Upper lobe of left lung (tissue), 4 donors: ENCODE data around the gene PTPRA.

Source experiments
- POLR2AphosphoS5 ChIP-seq, 2 donors: sonication (generic); formaldehyde crosslinking; IDR thresholded peaks; one replicate each; pipeline ENCODE4 v1.5.1; 2017; ENCODE audit warnings: antibody characterized with exemption in 2 of 2
- TF ChIP-seq, protein P1 (sequence below), 6 experiments: fragments of 450-650 bp in 4 of 6; fragments of 200-600 bp in 2 of 6; sonication (generic) in 2 of 6; IDR thresholded peaks; one replicate each; pipeline ENCODE4 v1.5.1; 2016 to 2019; ENCODE audit warnings: antibody characterized with exemption in 6 of 6

DNA sequence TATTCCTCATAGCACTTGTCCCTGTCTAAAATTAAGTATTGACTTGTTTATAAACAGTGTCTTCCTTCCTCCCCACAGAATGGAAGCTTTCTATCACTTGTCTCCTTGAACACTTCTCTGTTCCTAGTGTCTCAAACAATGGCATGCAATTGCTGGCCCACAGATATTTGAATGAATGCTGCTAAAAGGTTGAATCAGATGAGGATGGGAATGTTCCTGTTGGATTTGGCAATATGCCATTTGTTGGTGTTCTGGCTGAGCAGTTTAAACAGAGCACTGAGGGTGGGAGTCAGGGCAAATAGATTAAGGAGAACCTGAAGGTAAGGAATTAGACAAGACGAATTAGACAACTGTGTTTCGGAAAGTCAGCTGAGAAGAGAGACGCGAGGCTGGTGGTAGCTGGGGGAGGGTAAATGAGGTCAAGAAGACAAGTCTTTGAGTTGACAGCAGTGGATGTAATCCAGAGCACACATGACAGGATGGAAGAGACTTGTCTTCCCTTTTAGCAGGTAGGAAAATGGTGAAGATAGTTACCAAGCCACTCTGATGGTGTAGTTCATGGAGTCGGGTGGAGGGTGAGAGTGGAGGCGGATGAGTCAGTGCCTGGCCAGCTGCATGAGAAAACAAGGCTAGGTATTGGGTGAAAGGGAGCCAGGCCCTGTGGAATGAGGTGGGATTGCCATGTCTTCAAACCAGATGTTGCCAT lies 111.8 kb downstream of the PTPRA start:
- TF ChIP-seq, protein P1, sequence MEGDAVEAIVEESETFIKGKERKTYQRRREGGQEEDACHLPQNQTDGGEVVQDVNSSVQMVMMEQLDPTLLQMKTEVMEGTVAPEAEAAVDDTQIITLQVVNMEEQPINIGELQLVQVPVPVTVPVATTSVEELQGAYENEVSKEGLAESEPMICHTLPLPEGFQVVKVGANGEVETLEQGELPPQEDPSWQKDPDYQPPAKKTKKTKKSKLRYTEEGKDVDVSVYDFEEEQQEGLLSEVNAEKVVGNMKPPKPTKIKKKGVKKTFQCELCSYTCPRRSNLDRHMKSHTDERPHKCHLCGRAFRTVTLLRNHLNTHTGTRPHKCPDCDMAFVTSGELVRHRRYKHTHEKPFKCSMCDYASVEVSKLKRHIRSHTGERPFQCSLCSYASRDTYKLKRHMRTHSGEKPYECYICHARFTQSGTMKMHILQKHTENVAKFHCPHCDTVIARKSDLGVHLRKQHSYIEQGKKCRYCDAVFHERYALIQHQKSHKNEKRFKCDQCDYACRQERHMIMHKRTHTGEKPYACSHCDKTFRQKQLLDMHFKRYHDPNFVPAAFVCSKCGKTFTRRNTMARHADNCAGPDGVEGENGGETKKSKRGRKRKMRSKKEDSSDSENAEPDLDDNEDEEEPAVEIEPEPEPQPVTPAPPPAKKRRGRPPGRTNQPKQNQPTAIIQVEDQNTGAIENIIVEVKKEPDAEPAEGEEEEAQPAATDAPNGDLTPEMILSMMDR (IDR thresholded peaks at IDR 0.05) = no peak
- TF ChIP-seq POLR2AphosphoS5 (IDR thresholded peaks at IDR 0.05) = no peak
